GM12874 (cell line): ENCODE data around the gene RPE.

Experiments used
- CTCF ChIP-seq: IDR thresholded peaks from 2 replicates; pipeline ENCODE4 v1.5.1; 2011; ENCODE audit warnings: low read depth, mild to moderate bottlenecking, control low read depth, low read length, moderate library complexity; ENCODE audit not compliant: insufficient read depth

RPE gene

GRCh38 chr2:209985874-209986273, 16.6 kb upstream of the RPE start:
- TF ChIP-seq CTCF, result no peak

GRCh38 chr2:209986415-209986814, 16.0 kb upstream of the RPE start:
- no peak for TF ChIP-seq CTCF

GRCh38 chr2:209988010-209988409, 14.4 kb upstream of the RPE start:
- no peak for TF ChIP-seq CTCF

- TF ChIP-seq CTCF, result no peak
Measured at GRCh38 chr2:209990838-209991237, 11.6 kb upstream of the RPE start.

- no peak for TF ChIP-seq CTCF
Measured at GRCh38 chr2:209993968-209994367, 8.5 kb upstream of the RPE start.

GRCh38 chr2:209998596-209998995, 3.8 kb upstream of the RPE start:
- no peak for TF ChIP-seq CTCF

- no peak for TF ChIP-seq CTCF
Measured at GRCh38 chr2:210000464-210001324, 1.7 kb upstream of the RPE start.
